Stimulated activated CD8-positive, alpha-beta memory T cell treated with anti-CD3 and anti-CD28 coated beads, Interleukin-15, amount 100 ng/mL, for 48 hours (primary cell): ENCODE data around the gene SERPINB6.
"Not testable (repeated sequence)": the region's sequence is repeated elsewhere in the genome, so short reads cannot be mapped to it uniquely, and the experiment has no call there.

Source experiments
- DNase-seq, 2 donors: peaks; one replicate each; pipeline ENCODE4 v3.0.0-alpha.2; 2020; ENCODE audit warnings: low read depth in 2 of 2

SERPINB6 gene

GRCh38 chr6:2958776-2959175 lies 12.6 kb downstream of the SERPINB6 start:
- DNase-seq, result no peak

- DNase-seq, result no peak
Observed at GRCh38 chr6:2958331-2958711, 13.0 kb downstream of the SERPINB6 start.

DNA sequence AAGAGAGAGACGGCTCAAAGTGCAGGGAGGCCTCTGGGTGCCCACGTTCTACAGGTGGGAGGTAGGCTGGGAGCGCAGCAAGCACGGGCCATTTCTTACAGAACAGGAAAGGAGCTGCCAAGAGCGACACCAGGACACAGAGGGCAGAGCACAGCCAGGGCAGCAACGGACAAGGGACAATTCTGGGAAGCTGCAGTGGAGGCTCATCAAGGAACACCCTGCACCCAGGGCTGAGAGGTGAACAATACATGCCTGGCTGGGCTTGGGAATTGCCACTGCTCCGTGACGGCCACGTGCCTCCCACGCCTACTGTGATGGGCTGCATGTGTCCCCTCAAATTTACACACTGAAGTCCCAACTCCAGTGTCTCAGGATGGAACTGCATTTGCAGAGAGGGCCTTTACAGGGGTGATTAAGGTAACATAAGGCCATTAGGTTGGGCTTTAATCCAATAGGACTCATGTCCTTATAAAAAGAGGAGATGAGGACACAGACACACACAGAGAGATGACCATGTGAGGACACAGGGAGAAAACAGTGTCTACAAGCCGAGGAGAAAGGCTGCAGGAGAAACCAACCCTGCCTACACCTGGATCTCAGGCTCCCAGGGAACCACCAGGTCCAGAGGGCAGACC lies 13.6 kb downstream of the SERPINB6 start:
- no peak for DNase-seq

- no peak for DNase-seq
Observed at GRCh38 chr6:2956930-2957685, 14.3 kb downstream of the SERPINB6 start.

GRCh38 chr6:2953098-2953497 lies 18.3 kb downstream of the SERPINB6 start:
- no peak for DNase-seq

DNA sequence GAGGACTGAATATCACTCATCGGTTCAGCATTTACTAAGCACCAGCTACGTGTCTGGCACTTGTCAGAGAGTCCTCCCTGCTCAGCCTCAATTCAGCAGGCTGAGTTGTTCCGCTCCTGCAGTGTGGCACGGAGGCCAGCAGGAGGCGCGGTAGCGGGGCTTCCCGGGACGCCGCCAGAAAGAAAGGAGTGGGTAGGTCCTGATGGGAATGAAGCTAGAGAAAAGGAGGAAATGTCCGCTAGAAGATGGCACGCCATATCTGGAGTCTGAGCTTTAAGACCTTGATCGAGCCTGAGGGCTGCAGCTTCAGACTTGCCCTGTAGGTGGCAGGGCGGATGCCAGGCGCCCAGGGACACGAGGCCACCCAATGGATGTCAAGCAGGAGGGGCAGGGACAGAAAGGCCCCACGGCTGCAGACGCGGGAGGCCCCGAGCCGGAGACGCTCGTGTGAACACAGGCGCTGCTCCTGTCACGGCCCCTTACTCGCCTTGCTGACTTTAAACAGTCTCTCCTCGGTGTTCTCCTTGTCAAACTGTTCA lies 18.7 kb downstream of the SERPINB6 start:
- peak in 1 of 2 donors; percentile 49 for DNase-seq

DNA sequence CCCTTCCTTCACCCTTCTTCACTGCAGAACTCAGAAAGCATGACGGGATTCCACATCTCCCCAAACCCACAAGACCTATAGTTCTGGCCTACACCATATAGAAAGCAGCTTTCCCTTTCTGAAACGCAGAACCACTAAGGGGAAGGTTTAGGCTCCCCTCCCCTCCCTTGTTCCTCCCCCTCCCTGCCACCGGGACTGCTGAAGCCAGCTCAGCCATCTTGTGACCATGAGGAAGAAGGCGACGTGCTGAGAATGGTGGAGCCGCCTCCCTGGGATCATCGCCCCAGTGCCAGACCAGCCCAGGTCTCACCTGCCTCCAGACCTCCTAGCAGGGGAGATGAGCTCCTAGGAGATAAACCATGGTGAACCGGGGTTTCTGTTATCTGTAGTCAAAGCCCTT lies 19.6 kb downstream of the SERPINB6 start:
- DNase-seq, result no peak

GRCh38 chr6:2950713-2951112 lies 20.7 kb downstream of the SERPINB6 start:
- no peak for DNase-seq

- no peak for DNase-seq
Observed at GRCh38 chr6:2949536-2950083, 21.8 kb downstream of the SERPINB6 start.

GRCh38 chr6:2949121-2949520 lies 22.2 kb downstream of the SERPINB6 start:
- DNase-seq, result no peak

DNA sequence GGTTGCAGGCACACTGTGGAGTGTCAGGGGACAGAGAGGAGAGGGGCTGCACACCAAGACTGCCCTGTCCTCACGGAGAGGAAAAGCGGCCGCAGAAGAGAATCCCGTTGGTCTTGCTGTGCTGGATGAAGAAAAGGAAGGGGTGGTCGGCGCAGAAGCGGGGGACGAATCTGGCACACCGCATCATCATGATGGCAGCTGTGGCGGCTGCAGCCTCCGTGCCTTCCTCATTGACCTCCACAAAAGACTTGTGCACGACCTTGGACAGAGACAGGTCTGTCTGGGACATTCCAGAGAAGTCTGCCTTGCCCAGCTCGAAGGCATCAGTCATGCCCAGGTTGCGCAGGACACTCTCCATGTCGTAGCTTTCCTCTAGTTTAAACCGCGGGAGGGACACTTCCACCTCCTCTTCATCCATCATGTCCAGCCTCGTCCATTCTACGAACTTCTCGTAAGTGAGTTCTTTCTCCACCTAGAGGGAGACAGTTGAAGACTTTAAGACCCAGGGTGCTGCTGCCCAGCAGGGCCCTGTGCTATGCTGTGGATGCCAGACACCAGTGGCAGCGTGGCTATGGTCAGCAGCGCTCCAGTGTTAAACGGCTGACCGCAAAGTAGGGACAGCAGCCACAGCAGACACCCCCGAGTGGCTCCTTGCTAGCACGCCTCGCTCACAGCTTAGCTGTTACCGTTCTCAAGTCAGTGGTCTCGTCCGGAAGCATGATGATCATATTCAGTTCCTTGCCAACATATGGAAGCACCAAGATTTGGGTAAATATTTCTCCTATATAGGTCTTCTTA lies 22.9 kb downstream of the SERPINB6 start:
- DNase-seq, result no peak

DNA sequence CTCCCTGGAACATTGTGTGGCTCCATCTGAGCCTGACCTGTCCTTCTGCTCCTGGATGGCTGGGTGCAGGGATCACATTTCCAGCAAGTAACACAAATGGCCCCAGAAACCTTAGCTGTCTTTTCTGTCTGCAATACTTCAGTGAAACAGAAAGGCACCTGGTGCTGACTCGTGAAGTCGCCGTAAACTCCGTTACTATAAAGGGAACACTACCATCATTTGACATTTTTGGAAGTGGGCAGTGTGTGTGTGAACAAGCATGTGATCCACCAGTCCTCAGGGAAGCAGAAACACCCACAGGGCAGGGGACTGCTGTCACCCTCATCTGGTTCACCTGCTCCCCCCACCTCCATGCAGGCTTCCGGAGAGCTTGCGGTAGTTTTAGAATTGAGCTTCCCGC lies 23.9 kb downstream of the SERPINB6 start:
- no peak for DNase-seq

DNA sequence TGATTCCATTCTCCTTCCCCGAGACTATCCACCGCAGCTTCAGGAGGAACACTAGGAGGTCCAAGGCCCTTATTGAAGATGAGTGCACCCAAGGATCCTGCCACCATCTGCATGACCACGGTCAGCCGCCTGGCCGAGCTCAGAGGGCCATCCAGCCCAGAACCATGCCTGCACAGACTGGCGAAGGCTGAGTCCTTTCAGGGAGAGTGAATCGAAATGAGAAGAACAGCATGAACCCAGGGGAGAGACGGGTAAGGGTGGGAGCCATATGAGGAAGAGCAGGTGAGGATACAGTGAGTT lies 26.3 kb downstream of the SERPINB6 start:
- DNase-seq, result no peak

DNA sequence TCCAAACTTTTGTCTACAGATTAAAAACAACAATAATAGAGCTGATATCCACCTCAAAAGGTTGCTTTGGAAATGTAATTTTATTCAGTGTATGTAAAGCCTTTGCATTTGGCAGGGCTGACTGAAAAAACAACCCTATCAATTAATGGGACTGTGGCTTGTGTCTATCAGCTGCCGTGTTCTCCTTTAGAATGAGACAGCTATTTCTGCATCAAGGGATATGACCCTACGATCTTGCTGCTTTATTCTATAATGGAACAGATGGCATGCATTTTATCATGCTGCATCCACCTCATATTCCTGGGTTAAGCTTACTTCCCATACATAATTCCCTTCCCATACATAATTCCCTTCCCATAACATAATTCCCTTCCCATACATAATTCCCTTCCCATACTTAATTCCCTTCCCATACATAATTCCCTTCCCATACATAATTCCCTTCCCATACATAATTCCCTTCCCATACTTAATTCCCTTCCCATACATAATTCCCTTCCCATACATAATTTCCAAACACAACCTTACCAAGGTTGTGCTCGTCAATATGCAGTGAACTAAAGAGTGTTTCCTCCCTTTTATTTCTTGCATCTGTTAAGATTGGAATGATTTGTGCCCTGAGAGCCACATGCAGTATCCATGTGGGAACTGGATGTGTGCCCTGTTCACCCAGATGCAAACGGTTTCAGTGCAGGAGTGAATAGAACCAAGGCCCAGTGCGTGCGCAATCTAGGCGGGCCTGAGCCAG lies 26.8 kb downstream of the SERPINB6 start:
- no peak for DNase-seq

DNA sequence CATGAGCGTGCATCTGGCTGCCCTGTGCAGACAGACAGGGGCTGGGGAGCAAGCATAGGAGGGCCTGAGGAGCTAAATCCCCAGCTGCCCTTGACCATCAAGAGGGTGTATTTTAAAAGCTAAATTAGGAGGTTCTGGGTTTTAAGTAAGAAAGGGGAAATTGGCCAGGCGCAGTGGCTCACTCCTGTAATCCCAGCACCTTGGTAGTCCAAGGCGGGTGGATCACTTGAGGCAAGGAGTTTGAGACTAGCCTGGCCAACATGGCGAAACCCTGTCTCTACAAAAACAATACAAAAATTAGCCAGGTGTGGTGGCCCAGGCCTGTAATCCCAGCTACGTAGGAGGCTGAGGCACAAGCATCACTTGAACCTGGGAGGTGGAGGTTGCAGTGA lies 27.8 kb downstream of the SERPINB6 start:
- no peak for DNase-seq

GRCh38 chr6:2942914-2943563 lies 28.3 kb downstream of the SERPINB6 start:
- no peak for DNase-seq

DNA sequence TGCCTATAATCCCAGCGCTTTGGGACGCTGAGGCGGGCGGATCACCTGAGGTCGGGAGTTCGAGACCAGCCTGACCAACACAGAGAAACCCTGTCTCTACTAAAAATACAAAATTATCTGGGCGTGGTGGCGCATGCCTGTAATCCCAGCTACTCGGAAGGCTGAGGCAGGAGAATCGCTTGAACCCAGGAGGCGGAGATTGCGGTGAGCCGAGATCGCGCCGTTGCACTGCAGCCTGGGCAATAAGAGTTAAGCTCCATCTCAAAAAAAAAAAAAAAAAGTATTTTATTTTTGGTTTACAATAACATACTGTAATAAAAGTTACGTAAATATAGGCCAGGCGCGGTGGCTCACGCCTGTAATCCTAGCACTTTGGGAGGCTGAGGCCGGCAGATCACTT lies 29.3 kb downstream of the SERPINB6 start:
- not testable (repeated sequence) for DNase-seq

- no peak for DNase-seq
Observed at GRCh38 chr6:2940851-2941250, 30.5 kb downstream of the SERPINB6 start.

DNA sequence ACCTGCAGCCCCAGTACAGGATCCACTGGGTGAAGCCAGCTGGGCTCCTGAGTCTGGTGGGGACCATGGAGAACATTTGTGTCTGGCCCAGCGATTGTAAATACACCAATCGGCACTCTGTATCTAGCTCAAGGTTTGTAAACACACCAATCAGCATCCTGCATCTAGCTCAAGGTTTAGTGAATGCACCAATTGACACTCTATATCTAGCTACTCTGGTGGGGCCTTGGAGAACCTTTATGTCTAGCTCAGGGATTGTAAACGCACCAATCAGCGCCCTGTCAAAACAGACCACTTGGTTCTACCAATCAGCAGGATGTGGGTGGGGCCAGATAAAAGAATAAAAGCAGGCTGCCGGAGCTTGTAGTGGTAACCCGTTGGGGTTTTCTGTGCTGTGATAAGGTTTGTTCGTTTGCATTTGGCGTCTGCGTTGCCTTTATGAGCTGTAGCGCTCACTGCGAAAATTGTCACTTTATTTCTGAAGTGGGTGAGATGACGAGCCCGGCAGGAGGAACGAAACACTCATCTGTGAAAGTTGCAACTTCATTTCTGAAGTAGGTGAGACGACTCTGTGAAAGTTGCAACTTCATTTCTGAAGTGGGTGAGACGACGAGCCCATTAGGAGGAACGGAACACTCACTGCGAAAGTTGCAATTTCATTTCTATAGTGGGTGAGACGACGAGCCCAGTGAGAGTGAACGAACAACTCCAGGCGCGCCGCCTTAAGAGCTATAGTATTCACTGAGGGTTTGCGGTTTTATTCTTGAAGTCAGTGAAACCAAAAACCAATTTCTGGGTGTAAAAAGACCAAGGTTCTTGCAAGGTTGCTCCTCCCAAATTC lies 31.1 kb downstream of the SERPINB6 start:
- peak; percentile 67 to 81 for DNase-seq

GRCh38 chr6:2939315-2940009 lies 31.9 kb downstream of the SERPINB6 start:
- DNase-seq, result no peak
